Esophagus muscularis mucosa (tissue), 3 donors: Measurements from ENCODE around the gene SERTAD1.

ENCODE experiments used
- EP300 ChIP-seq: sonication (generic); formaldehyde crosslinking; IDR thresholded peaks from one replicate; pipeline ENCODE4 v1.6.1; 2017; ENCODE audit warnings: antibody characterized with exemption
- TF ChIP-seq, protein P1 (sequence below), 3 experiments: fragments of 200-600 bp in 2 of 3; fragments of 450-650 bp in 1 of 3; sonication (generic) in 2 of 3; IDR thresholded peaks; one replicate each; pipeline ENCODE4 v1.5.1; 2017 to 2019; ENCODE audit warnings: antibody characterized with exemption in 3 of 3, mild to moderate bottlenecking in 2 of 3, moderate library complexity in 1 of 3

DNA sequence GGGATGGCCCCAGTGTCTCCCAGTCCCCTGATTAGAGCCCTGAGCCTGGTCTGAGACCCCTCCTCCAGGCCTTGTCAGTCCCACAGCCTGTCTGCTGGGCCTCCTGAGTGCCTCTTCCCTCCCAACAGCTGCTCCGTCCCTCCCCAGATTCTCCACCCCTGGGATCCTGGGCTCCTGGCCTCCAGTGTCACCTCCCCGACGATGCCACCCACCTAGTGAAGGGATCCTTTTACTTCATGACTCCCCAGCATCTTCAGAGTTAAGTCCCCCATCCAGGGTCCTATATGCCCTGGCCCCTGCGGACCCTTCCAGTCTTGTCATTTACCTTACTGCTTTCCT is 8.2 kb downstream of the SERTAD1 start:
- TF ChIP-seq, protein P1, sequence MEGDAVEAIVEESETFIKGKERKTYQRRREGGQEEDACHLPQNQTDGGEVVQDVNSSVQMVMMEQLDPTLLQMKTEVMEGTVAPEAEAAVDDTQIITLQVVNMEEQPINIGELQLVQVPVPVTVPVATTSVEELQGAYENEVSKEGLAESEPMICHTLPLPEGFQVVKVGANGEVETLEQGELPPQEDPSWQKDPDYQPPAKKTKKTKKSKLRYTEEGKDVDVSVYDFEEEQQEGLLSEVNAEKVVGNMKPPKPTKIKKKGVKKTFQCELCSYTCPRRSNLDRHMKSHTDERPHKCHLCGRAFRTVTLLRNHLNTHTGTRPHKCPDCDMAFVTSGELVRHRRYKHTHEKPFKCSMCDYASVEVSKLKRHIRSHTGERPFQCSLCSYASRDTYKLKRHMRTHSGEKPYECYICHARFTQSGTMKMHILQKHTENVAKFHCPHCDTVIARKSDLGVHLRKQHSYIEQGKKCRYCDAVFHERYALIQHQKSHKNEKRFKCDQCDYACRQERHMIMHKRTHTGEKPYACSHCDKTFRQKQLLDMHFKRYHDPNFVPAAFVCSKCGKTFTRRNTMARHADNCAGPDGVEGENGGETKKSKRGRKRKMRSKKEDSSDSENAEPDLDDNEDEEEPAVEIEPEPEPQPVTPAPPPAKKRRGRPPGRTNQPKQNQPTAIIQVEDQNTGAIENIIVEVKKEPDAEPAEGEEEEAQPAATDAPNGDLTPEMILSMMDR (IDR thresholded peaks at IDR 0.05), result no peak
- no peak for TF ChIP-seq EP300
